Femur (tissue), 1 donor: ENCODE results near the gene FUZ.
"Not testable (repeated sequence)": the region's sequence is repeated elsewhere in the genome, so short reads cannot be mapped to it uniquely, and the experiment has no call there.

Source experiments
- DNase-seq: peaks from one replicate; pipeline ENCODE4 v3.0.0-alpha.2; 2017

FUZ gene

DNA sequence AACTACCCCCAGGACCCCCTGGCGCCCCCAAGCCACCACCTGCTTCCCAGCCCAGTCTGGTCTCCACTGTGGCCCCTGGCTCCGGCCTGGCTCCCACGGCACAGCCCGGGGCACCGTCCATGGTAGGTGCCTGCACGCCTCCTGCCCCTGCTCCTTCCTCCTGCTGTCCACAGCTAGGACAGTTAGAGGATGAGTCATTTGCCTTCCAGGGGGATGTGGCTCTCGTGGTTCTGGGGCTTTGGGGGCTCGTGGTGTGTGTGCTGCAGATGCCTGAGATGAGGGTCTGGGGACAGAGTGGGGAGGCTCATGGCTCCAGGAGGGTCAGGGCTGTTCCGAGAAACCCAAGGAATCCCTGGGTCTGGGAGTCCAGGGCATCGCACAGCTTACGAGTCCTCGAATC lies 17.7 kb upstream of the FUZ start:
- DNase-seq: no peak

DNA sequence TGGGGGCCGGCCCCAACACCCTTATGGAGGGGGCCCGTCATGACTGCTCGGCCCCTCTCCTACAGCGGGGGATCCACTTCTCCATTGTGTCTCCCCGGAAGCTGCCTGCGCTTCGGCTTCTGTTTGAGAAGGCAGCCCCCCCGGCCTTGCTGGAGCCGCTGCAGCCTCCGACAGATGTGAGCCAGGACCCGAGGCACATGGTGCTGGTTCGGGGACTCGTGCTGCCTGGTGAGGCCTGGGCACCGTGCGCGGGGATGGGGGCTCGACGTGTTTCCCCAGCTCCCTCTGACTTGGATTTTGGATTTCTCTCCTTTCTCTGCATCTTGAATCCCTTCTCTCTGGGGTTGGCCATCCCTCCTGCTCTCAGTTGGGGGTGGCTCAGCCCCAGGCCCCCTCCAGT lies 16.6 kb upstream of the FUZ start:
- no peak for DNase-seq

DNA sequence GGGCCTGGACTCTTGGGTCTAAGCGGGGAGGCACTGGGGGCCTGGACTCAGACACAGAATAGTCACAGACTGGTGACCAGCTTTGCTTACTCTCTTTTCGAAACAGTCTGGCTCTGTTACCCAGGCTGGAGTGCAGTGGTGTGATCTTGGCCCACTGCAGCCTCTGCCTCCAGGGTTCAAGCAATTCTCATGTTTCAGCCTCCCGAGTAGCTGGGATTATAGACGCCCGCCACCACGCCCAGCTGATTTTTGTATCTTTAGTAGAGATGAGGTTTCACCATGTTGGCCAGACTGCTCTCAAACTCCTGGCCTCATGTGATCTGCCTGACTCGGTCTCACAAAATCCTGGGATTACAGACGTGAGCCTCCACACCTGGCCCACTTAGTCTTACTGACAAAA lies 16.1 kb upstream of the FUZ start:
- no peak for DNase-seq

DNA sequence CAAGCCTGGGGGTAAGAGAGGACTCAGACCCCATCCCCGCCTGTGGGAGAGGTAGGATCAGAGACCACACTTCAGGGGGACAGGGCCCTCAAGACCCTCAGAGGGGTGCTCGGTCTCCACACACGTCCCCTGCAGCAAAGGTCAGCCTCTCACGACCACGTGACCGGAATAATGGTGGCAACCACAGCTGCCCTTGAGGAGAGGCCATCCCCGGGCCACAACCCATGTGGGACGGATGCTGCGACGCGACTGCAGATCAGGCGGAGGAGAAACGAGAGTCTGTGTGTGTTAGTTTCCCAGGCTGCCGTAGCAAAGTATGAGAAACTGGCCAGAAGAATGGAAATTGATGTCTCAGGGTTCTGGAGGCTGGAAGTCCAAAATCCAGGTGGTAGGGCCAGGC lies 13.9 kb upstream of the FUZ start:
- no peak for DNase-seq

- DNase-seq: no peak
Measured at GRCh38 chr19:49824662-49825061, 11.6 kb upstream of the FUZ start.

GRCh38 chr19:49823472-49823871 lies 10.4 kb upstream of the FUZ start:
- DNase-seq: no peak

GRCh38 chr19:49820125-49820524 lies 7.0 kb upstream of the FUZ start:
- DNase-seq: no peak

DNA sequence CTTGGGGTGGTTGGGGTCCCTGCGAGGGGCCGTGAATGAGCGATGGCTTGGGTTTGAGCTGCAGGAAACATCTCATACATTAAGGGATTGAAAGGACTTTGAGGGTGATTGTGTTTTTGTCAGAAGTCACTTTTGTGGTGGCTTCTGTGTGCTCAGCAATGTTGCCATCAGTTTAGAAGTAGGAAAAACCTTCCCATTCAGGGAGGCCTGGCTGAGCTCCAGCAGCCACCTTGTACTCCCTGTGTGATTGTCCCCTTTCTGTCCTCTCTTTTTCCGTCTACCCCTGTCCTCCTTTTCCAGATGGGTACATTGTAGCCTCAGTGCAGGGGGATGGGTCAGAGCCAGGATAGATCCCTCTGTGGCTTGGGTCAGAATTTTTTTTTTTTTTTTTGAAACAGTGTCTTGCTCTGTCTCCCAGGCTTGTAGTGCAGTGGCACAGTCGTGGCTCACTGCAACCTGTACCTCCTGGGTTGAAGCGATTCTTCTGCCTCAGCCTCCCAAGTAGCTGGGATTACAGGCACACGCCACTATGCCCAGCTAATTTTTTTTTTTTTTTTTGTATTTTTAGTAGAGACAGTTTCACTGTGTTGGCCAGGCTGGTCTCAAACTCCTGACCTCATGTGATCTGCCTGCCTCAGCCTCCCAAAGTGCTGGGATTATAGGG lies 6.5 kb upstream of the FUZ start:
- not testable (repeated sequence) for DNase-seq

DNA sequence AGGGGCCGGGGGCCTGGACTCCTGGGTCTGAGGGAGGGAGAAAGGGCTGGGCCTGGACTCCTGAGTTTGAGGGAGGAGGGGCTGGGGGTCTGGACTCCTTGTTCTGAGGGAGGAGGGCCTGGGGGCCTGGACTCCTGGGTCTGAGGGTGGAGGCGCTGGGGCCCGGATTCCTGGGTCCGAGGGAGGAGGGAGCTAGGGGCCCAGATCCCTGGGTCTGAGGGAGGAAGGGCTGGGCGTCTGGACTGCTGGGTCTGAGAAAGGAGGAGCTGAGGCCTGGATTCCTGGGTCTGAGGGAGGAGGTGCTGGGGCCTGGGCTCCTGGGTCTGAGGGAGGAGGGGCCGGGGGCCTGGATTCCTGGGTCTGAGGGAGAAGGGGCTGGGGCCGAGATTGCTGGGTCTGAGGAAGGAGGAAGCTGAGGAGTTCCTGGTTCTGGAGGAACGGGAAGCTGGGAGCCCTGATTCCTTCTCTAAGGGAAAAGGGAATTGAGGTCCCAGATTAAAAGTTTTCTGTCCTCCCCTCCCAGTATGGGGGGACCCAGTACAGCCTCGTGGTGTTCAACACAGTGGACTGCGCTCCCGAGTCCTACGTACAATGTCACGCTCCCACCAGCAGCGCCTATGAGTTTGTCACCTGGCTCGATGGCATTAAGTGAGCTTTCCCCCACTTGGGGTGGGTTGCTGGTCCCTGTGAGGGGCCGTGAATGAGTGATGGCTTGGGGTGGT lies 5.7 kb upstream of the FUZ start:
- no peak for DNase-seq

GRCh38 chr19:49817964-49818648 lies 5.0 kb upstream of the FUZ start, which contains the start of gene MED25:
Gene MED25, plus strand, starts transcription at chr19:49818289. Its CDS starts 53 bp downstream, at chr19:49818342.
- DNase-seq: peak; percentile 93

DNA sequence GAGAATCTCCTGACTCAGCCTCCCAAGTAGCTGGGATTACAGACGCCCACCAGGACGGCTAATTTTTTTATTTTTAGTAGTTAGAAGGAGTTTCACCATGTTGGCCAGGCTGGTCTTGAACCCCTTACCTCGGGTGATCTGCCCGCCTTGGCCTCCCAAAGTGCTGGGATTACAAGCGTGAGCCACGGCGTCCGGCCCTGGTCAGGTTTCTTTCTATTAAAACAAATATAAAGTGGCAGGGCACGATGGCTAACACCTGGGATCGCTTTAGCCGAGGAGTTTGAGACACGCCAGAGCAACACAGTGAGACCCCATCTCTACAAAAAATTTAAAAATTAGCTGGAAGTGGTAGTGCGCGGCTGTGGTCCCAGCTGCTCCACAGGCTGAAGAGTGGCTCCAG lies 3.5 kb upstream of the FUZ start:
- no peak for DNase-seq

DNA sequence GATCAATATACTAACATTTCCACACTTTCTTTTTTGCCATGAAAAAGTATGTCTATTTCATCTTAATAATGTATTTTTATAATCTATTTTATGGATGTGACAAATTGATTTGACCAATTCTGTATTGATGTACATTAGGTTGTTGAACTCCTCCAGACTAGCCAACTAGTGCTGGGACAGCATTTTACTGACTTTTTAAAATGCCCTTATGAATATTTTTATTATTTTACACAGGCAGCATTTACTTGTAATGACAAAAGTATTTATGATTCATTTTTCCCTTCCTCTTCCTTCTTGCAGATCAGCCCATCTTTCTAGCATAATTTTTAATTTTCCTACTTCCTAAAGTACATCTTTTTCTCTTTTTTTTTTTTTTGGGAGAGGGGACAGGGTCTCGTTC lies 918 bp upstream of the FUZ start:
- no peak for DNase-seq

DNA sequence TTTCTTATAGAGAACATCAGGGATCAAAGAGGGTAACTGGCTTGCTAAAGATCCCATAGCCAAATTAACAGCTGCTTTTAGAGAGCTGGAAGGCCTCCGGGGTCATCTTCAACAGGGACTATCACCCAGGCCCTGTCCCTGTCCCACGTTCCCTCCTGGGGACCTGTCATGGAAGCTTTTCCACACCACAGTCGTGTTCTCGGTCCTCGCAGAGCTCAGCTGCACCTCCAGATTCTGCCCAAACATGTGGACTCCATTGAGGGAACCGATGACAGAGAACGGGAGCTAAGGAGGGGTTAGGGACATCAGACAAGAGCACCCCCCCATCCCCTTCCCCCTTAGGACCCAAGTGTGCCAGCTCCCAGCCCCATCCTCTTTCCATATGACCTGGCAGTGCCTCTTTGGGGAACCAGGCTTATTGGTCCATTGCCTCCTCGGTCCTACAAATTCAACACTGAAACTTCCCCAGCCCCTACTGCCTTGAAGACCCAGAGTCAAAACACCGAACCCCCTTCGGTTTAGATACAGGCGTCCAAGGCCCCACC lies 568 bp downstream of the FUZ start:
- DNase-seq: no peak

DNA sequence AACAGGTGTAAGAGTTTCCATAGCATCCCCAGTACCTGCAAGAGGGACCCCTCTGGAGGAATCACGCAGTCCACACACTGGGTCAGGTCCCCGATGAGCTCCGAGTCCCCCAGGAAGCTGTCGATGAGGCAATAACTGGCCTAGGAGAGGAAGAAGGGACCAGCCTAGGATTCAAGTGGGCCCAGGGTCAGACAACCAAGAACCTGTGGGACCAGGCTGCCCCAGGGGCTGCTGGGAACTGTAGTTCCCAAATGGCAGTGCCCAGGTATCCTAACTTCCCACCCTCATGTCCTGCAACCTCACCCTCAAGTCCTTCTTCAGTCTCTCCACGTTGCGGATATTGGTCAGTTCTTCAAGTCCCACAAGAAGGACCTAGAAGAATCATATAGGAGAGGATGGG lies 1.8 kb downstream of the FUZ start:
- no peak for DNase-seq

DNA sequence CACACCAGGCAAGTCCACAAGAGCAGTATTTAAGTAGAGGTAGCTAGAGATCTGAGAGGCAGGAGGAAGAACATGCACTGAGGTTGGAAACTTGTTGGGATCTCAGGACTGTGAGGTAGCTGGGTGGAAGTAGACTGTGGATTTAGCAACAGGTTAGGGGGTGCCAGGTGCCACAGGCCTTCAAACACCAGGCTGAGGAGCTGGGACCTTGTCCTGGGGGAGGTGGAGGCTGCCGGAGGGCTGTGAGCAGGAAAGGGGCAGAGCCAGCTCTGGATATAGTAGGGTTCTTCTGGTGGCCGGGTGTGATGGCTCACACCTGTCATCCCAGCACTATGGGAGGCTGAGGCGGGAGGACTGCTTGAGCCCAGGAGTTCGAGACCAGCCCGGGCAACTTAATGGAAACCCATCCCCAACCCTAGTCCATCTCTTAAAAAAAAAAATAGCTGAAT lies 3.1 kb downstream of the FUZ start:
- DNase-seq: no peak

- peak; percentile 62 for DNase-seq
Measured at GRCh38 chr19:49809160-49809940, 3.7 kb downstream of the FUZ start.

- DNase-seq: peak; percentile 94
Measured at GRCh38 chr19:49808711-49809159, 4.4 kb downstream of the FUZ start.

DNA sequence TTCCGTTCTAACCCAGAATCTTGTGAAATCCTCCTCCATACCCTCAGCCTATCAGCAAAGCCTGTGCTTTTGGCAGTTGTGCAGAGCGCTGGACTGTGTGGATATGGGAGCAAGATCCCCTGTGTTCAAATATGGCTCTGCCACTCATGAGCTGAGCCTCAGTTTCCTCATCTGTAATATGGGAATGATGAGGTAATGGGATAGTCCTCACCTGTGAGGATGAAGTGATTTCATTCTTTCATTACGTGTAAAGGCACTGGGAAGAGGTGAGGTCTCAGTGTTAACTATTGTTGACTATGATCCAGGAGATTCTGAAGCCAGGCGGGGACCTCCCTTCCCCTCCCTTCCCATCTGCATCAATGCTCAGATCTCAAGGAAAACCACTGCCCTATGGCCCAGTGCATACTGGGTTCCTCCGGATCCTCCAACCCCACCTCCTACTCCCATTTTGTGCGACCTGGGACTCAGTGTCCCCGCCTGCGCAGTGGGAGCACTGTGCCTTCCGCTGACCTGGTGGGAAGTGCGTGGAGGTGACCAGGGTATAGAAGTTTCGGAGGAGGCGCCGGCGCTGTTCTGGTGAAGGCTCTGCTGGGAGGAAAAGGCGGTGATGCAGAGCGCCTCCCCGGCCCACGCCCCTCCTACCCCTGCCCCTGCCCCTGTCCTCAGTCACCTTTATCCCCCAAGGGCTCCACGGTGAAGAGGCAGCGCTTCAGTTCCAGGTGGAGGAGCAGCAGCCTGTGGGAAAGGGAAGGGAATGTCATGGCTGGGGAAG lies 5.0 kb downstream of the FUZ start:
- DNase-seq: no peak

- no peak for DNase-seq
Measured at GRCh38 chr19:49807058-49807903, 5.8 kb downstream of the FUZ start.

- no peak for DNase-seq
Measured at GRCh38 chr19:49806620-49806959, 6.5 kb downstream of the FUZ start.
